SU-DHL-6 (cell line): ENCODE measurements around the gene CAPN12.

Experiments
- H2AFZ ChIP-seq: fragments of 200-600 bp; sonication (generic); 2 replicates; pipeline ENCODE4 v1.6.1; 2014; ENCODE audit warnings: low read depth, mild to moderate bottlenecking, moderate library complexity, mixed read lengths, antibody characterized with exemption, low read length; ENCODE audit not compliant: severe bottlenecking
- H3F3A ChIP-seq: fragments of 200-600 bp; shearing (Covaris generic); 2 replicates; pipeline ENCODE4 v1.6.0; 2016; ENCODE audit warnings: antibody characterized with exemption, mild to moderate bottlenecking; ENCODE audit not compliant: insufficient read depth
- H3K27ac ChIP-seq: fragments of 200-600 bp; sonication (generic); 2 replicates; pipeline ENCODE4 v1.5.1; 2016; ENCODE audit warnings: low read depth, mild to moderate bottlenecking, low read length, moderate library complexity, mixed read lengths
- H3K27me3 ChIP-seq: fragments of 200-600 bp; sonication (generic), shearing (Covaris generic); 2 replicates; pipeline ENCODE4 v1.6.0; 2014; ENCODE audit warnings: mild to moderate bottlenecking, low read length
- H3K36me3 ChIP-seq: fragments of 200-600 bp; sonication (generic); 2 replicates; pipeline ENCODE4 v1.6.1; 2014; ENCODE audit warnings: mild to moderate bottlenecking, low read length, mixed read lengths
- H3K4me2 ChIP-seq: fragments of 300-600, 200-600 bp; shearing (Covaris generic), sonication (generic); 2 replicates; pipeline ENCODE4 v1.6.0; 2014; ENCODE audit warnings: low read length, low read depth, mild to moderate bottlenecking; ENCODE audit not compliant: poor library complexity, severe bottlenecking
- H3K4me3 ChIP-seq: fragments of 200-600 bp; sonication (generic); 2 replicates; pipeline ENCODE4 v1.5.1; 2014; ENCODE audit warnings: antibody characterized with exemption, low read length, mild to moderate bottlenecking, mixed read lengths; ENCODE audit not compliant: insufficient read depth, poor library complexity, severe bottlenecking
- H3K79me2 ChIP-seq: fragments of 200-600 bp; sonication (generic); 2 replicates; pipeline ENCODE4 v1.6.1; 2014; ENCODE audit warnings: mild to moderate bottlenecking, low read length, moderate library complexity; ENCODE audit not compliant: insufficient read depth
- H3K9ac ChIP-seq: fragments of 200-600 bp; sonication (generic); 2 replicates; pipeline ENCODE4 v1.7.0; 2014; ENCODE audit warnings: mild to moderate bottlenecking, low read length
- H3K9me2 ChIP-seq: fragments of 200-600 bp; sonication (generic); replicated peaks from 2 replicates; pipeline ENCODE4 v1.6.1; 2014; ENCODE audit warnings: low read length; ENCODE audit not compliant: insufficient read depth
- H3K9me3 ChIP-seq: fragments of 200-600 bp; sonication (generic); 2 replicates; pipeline ENCODE4 v1.6.1; 2014; ENCODE audit warnings: low read length, mixed read lengths; ENCODE audit not compliant: insufficient read depth
- H4K20me1 ChIP-seq: fragments of 200-600 bp; sonication (generic); 2 replicates; pipeline ENCODE4 v1.6.1; 2014; ENCODE audit warnings: low read depth, mild to moderate bottlenecking, antibody characterized with exemption, low read length, moderate library complexity, mixed read lengths
- EZH2phosphoT487 ChIP-seq: fragments of 200-600 bp; sonication (generic), shearing (Covaris generic); conservative IDR thresholded peaks from 2 replicates; pipeline ENCODE4 v1.6.1; 2018; ENCODE audit warnings: mild to moderate bottlenecking, antibody characterized with exemption, low read length, moderate library complexity, mixed read lengths
- TF ChIP-seq, protein P1 (sequence below): fragments of 200-600 bp; sonication (generic); IDR thresholded peaks from one replicate; pipeline ENCODE4 v1.5.1; 2017; ENCODE audit warnings: antibody characterized with exemption, mild to moderate bottlenecking, low read length, moderate library complexity; ENCODE audit not compliant: insufficient read depth, poor library complexity, severe bottlenecking

The CAPN12 gene

DNA sequence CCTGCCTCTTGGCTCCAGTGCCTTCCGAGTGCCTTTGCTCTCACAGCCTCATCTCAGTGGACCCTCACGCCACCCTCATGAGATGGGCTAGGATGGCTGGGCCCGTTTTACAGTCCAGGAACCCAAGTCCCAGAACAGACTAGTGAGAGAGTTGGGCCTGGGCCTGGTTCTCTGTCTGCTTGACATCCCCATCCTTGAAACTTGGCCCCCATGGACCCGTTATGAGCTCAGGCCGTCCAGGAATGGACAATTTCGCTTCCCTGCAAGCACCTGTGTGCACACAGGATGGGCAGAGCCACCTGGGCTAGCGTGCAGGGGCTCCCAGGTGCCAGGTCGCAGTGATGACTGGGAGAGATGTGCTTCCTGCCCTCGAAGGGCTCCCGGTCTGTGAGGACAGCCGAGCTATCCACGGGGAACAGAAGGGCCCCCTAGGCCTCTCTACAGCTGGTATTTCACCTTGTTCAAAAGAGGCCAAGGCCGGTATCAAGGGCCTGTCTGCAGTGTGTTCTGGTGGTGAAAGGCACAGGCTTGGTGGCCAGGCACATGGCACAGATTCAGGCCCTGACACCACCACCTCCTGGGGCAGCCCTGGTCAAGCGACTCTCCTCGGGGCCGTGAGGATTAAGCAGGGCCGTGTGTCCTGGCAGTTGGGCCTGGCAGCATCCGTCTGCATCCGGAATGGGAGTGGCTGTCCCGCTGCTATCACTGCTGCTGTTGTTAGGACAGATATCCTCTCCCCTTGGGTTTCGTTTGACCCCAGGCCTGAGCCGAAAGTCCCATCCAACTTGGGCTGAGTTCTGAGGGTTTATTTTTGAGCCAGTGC, 38.9 kb downstream of the CAPN12 start:
- Histone ChIP-seq H3K9ac (no peak overlapping the region), H3K4me3 (no peak overlapping the region), H3K27me3 (no peaks in the 10 kb centered on the region), H3K36me3 (no peaks in the 10 kb centered on the region), H4K20me1 (no peaks in the 10 kb centered on the region), H3K9me3 (no peaks in the 10 kb centered on the region), H3K4me2 (no peak overlapping the region), H3K9me2 (no peaks in the 10 kb centered on the region), H3F3A (no peaks in the 10 kb centered on the region), H3K79me2 (no peaks in the 10 kb centered on the region), H3K27ac (no peak overlapping the region), H2AFZ (no peak overlapping the region)
- no peak for TF ChIP-seq EZH2phosphoT487
- TF ChIP-seq, protein P1, sequence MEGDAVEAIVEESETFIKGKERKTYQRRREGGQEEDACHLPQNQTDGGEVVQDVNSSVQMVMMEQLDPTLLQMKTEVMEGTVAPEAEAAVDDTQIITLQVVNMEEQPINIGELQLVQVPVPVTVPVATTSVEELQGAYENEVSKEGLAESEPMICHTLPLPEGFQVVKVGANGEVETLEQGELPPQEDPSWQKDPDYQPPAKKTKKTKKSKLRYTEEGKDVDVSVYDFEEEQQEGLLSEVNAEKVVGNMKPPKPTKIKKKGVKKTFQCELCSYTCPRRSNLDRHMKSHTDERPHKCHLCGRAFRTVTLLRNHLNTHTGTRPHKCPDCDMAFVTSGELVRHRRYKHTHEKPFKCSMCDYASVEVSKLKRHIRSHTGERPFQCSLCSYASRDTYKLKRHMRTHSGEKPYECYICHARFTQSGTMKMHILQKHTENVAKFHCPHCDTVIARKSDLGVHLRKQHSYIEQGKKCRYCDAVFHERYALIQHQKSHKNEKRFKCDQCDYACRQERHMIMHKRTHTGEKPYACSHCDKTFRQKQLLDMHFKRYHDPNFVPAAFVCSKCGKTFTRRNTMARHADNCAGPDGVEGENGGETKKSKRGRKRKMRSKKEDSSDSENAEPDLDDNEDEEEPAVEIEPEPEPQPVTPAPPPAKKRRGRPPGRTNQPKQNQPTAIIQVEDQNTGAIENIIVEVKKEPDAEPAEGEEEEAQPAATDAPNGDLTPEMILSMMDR: no peak

DNA sequence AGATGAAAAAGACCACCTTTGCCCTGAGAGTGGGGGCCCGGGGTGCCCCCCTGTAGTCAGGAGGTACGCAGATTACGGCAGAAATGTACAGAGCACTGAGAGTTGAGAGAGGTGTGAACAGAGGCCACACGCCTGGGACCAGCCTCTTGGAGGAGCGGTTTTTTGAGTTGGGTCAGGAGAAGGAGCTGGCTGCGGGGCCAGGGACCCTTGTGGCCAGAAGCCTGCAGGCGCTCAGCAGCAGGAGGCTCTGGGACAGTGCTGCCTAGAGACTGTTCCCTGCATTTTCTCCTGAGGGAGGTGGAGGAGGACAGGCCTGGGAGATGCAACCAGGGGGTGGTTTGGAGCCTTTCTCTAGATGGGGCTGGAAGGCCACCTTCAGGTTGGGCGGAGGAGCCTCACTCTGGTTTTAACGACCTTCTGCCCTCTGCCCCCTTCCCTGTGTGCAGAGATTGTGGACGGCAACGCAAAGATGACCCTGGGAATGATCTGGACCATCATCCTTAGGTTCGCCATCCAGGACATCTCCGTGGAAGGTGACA, 39.7 kb downstream of the CAPN12 start:
- H3K36me3 ChIP-seq: no peaks in the 10 kb centered on the region
- no peaks in the 10 kb centered on the region for H3K9me2 ChIP-seq
- H3F3A ChIP-seq: no peaks in the 10 kb centered on the region
- H3K79me2 ChIP-seq: 0 out of 2 replicates have a peak, but pooled peaks cover 4% of the 10 kb centered on the region
- H4K20me1 ChIP-seq: no peaks in the 10 kb centered on the region
- H2AFZ ChIP-seq: no peak overlapping the region
- TF ChIP-seq, protein P1: no peak
- no peak for TF ChIP-seq EZH2phosphoT487
- no peak overlapping the region for H3K9ac ChIP-seq
- H3K27ac ChIP-seq: no peak overlapping the region
- no peak overlapping the region for H3K4me3 ChIP-seq
- no peaks in the 10 kb centered on the region for H3K27me3 ChIP-seq
- H3K4me2 ChIP-seq: no peak overlapping the region
- no peaks in the 10 kb centered on the region for H3K9me3 ChIP-seq

DNA sequence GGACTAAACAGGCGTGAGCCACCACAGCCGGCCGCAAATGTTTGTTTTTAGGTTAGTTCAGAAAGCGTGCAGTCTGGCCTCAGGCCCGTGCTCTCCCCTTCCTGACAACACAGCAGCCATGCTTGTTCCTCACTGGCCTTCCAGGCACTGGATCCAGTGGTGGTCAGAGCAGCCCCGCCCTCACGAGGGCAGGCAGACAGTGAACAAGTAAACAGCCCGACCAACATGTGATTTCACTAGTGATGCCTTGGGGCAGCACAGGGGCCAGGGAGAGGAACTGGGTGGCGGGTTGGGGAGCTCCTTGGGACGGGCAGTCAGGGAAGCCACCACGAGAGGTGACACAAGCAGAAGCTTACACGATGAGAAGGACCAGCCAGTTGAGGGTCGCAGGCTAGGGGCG, 40.8 kb downstream of the CAPN12 start:
- Histone ChIP-seq H3K27me3 (no peaks in the 10 kb centered on the region), H3K9me2 (no peaks in the 10 kb centered on the region), H3K79me2 (peaks cover 10% of the 10 kb centered on the region; the same call in 1 of the 2 replicates), H3K9ac (no peak overlapping the region), H4K20me1 (no peaks in the 10 kb centered on the region), H3F3A (no peaks in the 10 kb centered on the region), H3K9me3 (no peaks in the 10 kb centered on the region), H3K36me3 (no peaks in the 10 kb centered on the region), H2AFZ (no peak overlapping the region), H3K4me3 (no peak overlapping the region), H3K4me2 (no peak overlapping the region), H3K27ac (no peak overlapping the region)
- TF ChIP-seq, protein P1: no peak
- no peak for TF ChIP-seq EZH2phosphoT487
